Activated effector memory CD4-positive, alpha-beta T cell treated with anti-CD3 and anti-CD28 coated beads, Interleukin-2, amount 50 U/mL, for 16 hours (primary cell): Measurements from ENCODE around the gene CLDND1.

Experiments used
- DNase-seq: peaks from one replicate; pipeline ENCODE4 v3.0.0-alpha.2; 2020

Gene CLDND1

GRCh38 chr3:98513091-98513511 lies 9.6 kb downstream of the CLDND1 start:
- DNase-seq = no peak

GRCh38 chr3:98512576-98512975 lies 10.1 kb downstream of the CLDND1 start:
- no peak for DNase-seq

- DNase-seq = no peak
Measured at GRCh38 chr3:98508582-98508981, 14.1 kb downstream of the CLDND1 start.

GRCh38 chr3:98504539-98504938 lies 18.2 kb downstream of the CLDND1 start:
- DNase-seq = no peak

GRCh38 chr3:98501863-98502576 lies 20.7 kb downstream of the CLDND1 start:
- DNase-seq = no peak

GRCh38 chr3:98501270-98501669 lies 21.4 kb downstream of the CLDND1 start:
- DNase-seq = no peak

- no peak for DNase-seq
Measured at GRCh38 chr3:98500019-98500418, 22.7 kb downstream of the CLDND1 start.

- no peak for DNase-seq
Measured at GRCh38 chr3:98497381-98497780, 25.3 kb downstream of the CLDND1 start, which contains the start of gene OR5K2. OR5K2 (plus strand) TSS chr3:98497681; CDS start chr3:98497681, 0 bp downstream.

GRCh38 chr3:98483626-98484025 lies 39.1 kb downstream of the CLDND1 start:
- DNase-seq = no peak

- DNase-seq = no peak
Measured at GRCh38 chr3:98482717-98483482, 39.8 kb downstream of the CLDND1 start.
